Left cardiac atrium (tissue), 4 donors: ENCODE measurements around the gene ECHDC3. TPM values are rescaled to one million over a fixed set of nuclear protein-coding genes. Genes with fewer than 3 reads are reported as not detected.

Experiments used
- ATAC-seq, 2 donors: fragments of 200-7000 bp; cut with Tn5 transposase; one replicate each; pipeline ENCODE4 v1.9.1; 2020; ENCODE audit warnings: mild to moderate bottlenecking in 2 of 2, moderate library complexity in 2 of 2
- DNase-seq: peaks from one replicate; pipeline ENCODE4 v3.0.0-alpha.2; 2020
- intact Hi-C, 2 donors: fragments of 100-400 bp; cut with DNase I; formaldehyde crosslinking; loops; one replicate each; pipeline versions ENCODE4 v1.14.1 to v1.15.1; 2022 to 2023
- total RNA-seq, 2 donors: library from RNA; stranded (reverse); fragmentation: NEBNext Ultra II Directional; extraction: Animal tissue kit (Norgen Biotek cat#: 25700); gene quantifications; one replicate each; pipeline ENCODE4 v1.2.1, GENCODE V29; 2021
- donor health status: DM: no; HTN: yes; CAD: no.
- donor health status: DM: no; HTN: yes; CAD: no; lungs with severe emphysema.
- donor health status: DM: yes; HTN: yes; CAD: no.
- donor health status: Dilated cardiomyopathy.

ECHDC3 gene
- total RNA-seq, 2 donors from 2014 or later, result 55.7 to 56.1 TPM

DNA sequence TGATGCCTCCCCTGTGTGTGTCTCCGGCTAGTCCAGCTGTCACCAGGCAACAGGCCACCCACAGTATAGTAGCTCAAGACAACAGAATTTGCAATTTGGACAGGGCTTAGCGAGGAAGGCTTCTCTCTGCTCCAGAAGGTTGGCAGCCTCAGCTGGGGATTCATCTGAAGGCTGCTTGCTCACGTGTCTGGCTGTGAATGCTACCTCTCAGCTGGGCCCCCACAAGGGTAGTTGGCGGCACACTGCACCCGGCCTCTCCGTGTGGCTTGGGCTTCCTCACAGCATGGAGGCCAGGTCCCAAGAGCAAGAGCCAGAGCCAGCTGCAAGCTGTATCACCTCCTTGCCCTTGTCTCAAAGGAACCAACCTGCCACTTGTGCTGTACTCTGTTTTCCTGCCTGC, 19.2 kb downstream of the ECHDC3 start:
- intact Hi-C loops, result no loop called here
- ATAC-seq (no peak), DNase-seq (no peak)

DNA sequence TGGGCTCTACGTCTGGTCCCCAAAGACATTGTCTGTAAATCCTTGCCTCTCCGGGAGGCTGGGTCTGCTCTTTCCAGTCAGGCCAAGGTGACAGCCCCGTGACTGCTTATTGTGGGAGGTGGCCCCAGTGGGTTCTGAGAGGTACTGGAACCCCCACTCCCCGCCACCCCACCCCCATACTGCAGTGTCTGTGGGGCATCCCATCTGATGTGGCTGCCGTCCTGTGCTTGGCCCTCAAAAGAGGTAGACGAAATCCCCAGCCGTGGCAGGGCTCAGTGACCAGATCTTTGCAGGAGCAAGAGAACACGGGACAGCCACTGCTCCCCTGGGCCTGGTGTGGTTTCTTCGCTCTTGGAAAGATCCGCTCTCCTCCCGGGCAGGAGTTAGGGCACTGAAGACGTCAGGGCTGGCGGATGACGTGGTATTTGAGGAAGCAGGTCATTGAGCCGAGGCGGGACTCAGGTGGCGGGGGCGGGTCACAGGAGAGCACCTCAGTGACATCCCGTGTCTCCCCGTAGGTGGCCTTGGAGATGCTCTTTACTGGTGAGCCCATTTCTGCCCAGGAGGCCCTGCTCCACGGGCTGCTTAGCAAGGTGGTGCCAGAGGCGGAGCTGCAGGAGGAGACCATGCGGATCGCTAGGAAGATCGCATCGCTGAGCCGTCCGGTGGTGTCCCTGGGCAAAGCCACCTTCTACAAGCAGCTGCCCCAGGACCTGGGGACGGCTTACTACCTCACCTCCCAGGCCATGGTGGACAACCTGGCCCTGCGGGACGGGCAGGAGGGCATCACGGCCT, 20.7 kb downstream of the ECHDC3 start:
- intact Hi-C loops, result no loop called here
- no peak for ATAC-seq
- DNase-seq, result no peak

DNA sequence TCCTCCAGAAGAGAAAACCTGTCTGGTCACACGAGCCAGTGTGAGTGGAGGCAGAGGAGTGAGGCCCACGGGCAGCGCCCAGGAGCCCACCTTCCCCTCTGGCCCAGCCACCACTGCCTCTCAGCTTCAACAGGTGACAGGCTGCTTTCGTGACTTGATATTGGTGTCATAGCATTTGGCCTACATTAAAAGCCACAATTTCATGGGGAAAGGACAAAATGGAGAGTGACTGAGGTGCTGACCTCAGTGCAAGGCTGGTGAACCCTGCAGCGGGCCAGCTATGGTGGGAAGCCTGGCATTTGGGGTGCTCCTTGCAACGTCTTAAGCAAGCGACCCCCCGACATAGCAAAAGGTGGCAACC, 21.3 kb downstream of the ECHDC3 start:
- intact Hi-C loops, result no loop called here

DNA sequence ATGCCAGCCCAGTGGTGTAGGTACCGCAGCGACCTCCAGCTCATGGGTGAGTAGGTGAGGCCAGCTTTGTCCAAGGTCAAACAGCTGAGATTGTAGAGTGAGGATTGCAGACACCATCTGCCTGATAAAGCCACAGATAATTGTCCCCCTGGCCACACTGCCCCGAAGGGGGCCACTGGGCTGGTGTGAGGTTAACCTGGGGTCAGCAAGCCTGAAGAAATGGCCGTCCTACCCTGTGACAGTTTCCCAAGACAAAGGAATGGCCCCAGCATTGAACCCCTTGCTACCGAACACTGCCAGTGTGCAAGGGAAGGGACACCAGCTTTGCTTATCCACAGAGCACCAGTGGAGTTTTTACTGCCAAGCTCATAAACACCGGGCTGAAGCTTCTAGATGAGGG, 23.0 kb downstream of the ECHDC3 start:
- intact Hi-C loops, result no loop called here
- no peak for DNase-seq
- no peak for ATAC-seq

More for the DNA sequence above, 21.3 kb downstream of the ECHDC3 start:
- DNase-seq, result no peak
- no peak for ATAC-seq

DNA sequence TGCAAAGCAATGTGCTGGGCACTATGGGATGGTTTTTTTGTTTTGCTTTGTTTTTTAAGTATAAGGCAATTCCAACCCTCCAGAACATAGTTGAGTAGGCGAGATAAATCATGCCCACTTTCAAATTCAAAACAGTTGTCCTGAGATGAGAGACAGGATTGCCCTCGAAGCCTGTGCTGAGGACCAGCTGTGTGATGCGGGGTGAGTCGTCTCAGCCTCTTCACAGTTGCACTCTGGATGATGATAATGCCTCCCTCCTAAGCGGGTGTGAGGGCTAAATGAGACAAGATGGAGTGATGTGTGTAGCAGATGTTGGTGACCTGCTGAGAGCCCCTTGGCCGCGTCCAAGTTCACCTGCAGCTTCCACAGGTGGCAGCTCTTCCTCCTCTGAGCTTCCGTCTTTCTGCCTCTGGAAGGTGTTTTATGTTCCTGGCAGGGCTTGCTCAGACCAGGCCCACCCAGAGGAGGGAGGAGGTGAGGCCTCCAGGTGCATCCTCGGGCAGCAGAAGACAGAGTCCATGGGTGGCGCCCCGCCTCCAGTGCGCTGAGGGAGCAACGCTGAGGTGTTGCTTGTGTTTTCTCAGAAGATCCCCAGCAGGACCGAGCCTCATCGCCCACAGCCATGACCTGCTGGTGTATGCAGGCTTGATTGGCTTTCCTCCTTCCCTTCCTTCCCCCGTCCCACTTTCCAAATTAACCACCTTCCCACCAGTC, 30.6 kb downstream of the ECHDC3 start:
- DNase-seq (no peak), ATAC-seq (no peak)
- intact Hi-C loops, result no loop called here

DNA sequence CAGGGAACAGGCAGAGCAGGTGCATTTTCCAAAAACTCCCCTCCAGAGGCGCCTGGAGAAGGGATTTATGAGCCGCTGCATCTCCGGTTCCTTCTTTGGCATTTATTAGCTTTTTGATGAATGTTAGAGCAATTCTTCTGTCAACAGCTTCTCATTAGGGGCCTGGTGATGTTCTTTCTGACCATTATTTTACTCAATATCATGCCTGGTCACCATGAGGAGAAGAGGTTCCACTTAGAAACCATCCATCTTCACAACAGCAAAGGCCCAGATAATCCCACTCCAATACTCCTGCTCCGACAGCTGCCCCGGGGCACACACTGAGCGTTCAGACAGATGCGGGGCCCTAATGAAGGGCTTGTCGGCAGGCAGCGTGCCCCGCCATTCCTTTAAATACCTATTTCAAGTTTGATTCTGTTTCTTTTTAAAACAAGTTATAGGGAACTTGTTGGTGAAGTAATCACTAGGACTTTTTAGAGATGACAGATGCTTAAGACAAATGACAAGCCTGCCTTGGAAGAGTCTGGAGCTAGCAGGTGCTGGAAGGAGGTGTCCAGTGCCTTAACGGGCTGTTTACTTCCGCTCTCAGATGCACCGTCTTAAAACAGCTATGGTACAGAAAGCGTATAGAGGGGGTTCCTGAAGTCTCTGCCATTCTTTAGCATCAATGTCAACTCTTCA, 31.7 kb downstream of the ECHDC3 start:
- ATAC-seq, result no peak
- intact Hi-C loops, result no loop called here
- DNase-seq, result no peak

DNA sequence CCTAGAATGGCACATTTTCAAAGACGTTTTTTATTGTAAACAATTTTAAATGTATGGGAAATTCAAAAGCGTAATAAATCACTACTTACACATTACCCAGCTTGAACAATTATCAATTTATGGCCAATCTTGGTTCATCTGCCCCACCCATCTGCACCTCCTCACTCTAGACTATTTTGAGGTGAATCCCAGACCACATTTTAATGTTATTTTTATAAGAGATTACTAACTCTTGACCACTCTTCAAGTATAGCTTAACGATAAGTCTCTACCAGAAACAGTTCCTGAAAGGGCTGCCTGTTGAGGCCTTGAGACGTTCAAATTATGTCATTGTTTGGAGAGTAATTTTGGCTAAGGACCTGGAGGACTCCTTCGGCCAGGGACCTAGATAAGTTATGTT, 33.2 kb downstream of the ECHDC3 start:
- intact Hi-C loops, result no loop called here
- DNase-seq, result no peak
- no peak for ATAC-seq

DNA sequence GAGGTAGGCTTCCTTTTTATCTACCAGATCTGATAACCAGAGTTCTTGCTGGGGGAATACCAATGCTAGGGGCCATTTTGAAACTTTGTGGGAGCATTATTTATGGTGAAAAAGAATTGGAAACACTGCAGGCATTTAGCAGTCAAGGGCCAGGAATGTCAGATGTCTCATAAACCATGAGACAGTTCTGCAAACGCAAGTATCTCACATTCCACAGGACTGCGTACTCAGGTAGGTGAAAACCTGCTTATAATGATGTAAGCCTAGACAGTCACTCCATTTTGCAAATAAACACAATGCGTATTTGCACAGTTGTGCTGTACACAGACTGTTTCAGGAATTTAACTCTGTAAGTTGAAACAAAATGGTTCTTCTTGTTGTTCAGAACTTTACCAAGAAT, 33.9 kb downstream of the ECHDC3 start:
- ATAC-seq, result no peak
- no peak for DNase-seq
- intact Hi-C loops, result no loop called here

DNA sequence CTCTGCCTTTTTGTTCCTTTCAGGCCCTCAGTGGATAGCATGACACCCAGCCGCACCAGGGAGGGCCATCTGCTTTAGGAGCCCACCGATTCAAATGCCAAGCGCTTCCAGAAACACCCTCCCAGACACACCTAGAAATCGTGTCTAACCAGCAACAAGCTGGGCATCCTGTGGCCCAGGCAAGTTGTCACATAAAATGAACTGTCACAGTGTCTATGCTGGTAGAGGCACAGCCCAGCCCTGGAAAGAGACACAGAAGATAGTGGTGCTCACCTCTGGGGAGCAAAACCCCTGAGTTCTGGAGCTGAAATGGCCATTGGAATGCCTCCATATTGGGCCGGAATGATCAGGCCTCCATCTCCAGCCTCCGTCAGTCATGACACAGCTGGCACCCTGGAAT, 38.9 kb downstream of the ECHDC3 start:
- no peak for ATAC-seq
- intact Hi-C loops, result loop anchor here in 1 of 2 donors (5.0 kb wide), 1 partner anchor 206 kb away; no protein-coding TSS in a partner anchor

DNA sequence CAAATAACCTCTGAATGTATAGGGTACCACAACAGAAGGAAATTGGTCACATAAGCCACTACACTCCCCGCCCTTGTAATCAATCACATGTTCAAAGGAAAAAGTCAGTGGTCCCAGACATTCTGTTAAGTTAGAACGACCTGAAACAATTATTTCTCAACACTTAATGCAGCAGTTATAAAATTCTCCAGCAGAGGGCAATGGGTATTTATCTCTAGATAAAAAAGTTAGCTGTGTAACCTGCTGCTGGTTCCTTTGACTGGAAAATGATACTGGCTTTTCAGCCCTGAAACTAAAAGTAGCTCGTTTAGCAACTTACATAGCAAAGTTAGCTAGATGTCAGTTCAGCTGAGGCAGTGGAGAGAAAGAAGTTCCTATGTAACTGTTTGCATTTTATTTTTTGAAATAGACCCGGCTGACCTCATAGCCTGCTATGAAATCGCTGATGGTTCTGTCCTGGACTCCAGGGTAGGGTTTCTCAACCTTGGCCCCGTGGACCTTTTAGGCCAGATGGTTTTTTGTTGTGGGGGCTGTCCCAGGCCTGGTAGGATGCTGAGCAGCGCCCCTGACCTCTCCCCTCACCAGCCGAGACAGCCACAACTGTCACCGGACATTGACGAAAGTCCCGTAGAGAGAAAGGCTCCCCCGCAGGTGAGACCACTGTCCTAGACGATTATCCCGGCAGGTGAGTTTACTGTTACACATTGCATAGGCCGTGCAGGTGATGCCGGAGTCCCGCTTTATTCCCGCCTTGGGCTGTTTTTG, 40.8 kb downstream of the ECHDC3 start:
- no peak for DNase-seq
- peak in 1 of 2 donors; percentile 38 for ATAC-seq
- intact Hi-C loops, result loop anchor here in 1 of 2 donors (5.0 kb wide), 1 partner anchor 204 kb away; no protein-coding TSS in a partner anchor

More for the DNA sequence above, 38.9 kb downstream of the ECHDC3 start:
- no peak for DNase-seq

DNA sequence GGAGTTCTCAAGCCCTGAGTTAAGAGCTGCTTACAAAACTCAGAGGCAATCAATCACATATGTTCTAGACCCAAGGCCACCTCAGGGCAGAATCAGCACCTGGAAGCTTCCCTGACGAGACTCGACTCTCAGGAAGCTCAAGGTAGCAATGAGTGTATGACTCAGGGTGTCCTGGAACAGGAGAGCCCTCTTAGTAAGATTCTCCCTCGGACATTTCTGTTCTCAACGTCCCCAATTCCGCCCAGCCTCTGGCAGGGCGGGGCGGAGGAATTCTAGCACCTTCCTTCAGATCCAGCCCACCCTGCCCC, 41.3 kb downstream of the ECHDC3 start:
- DNase-seq (no peak), ATAC-seq (no peak)
- intact Hi-C loops, result loop anchor here in 1 of 2 donors (5.0 kb wide), 1 partner anchor 204 kb away; no protein-coding TSS in a partner anchor

DNA sequence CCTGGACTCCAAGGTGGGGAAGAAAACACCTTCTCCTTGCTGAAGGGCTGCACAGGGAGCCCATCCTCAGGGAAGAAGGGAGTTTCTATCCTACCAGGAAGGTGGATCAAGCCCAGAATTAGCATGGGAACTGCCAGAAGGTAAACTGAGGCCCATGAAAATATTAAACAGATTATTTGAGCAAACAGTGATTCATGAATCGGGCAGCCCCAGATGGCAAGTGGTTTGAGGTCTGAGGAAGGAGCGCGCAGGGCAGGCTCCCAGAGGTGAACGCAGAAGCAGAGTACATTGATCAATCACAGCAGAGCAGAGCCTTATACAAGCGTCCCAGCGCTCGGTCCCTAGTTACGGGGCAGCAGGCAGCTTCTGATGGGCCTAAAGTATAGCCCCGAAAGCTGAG, 45.2 kb downstream of the ECHDC3 start:
- DNase-seq (no peak), ATAC-seq (no peak)
- intact Hi-C loops, result no loop called here

DNA sequence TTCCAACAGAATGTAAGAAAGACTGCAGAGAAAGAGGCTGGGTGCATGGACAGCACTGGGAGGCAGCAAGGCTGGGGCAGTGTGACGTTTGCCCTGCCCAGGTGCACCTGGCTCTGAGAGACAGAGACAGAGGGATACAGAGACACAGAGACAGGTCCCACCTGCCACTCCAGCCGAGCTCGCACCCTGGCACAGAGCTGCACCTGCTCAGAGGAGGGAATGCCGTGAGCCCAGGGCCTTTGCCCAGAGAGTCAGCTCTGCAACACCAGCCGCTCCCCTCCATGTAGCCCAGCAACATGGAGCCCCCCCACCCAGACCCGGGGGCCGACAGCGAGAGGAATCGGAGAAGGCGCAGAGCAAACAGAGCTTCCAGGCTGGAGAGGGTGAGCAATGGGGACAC, 45.7 kb downstream of the ECHDC3 start:
- intact Hi-C loops, result no loop called here
- DNase-seq, result no peak
- ATAC-seq, result no peak

DNA sequence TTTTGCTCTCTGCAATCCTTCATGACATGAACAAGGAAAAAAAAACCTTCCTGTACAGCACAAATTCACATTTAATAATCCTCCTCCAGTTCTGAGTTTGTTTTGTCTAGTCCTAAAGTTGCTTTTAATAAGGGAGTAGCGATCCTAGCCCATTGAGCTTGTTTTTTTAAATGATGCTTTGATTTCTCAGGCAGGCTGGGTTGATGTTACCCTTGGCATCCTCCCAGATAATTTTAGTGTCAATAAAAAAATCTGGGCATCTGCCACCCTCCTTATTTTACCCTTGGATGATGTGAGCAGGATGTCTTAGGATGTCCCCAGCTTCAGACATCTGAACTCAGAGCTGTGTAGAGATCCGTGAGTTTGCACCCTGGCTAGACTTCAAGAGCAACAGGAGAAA, 47.1 kb downstream of the ECHDC3 start:
- no peak for ATAC-seq
- intact Hi-C loops, result no loop called here
- DNase-seq, result no peak

DNA sequence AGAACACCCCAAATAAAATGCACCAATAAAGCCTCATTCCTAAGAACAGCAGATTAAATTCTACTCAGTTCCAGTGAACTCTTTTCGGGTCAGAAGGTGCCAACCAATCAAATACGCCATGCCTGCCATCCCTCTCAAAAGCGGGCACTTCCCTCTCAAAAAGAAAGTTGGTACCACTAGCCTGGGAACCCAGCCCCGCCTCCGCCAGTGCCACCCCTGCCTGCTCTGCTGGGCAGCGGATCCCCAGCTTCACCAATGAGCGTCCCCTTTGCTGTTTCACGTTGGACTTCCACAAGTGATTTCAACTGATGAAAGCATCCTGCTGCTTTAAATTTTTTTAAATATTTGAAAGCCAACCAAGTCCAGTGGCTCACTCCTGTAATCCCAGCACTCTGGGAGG, 47.8 kb downstream of the ECHDC3 start:
- no peak for ATAC-seq
- DNase-seq, result no peak
- intact Hi-C loops, result no loop called here

DNA sequence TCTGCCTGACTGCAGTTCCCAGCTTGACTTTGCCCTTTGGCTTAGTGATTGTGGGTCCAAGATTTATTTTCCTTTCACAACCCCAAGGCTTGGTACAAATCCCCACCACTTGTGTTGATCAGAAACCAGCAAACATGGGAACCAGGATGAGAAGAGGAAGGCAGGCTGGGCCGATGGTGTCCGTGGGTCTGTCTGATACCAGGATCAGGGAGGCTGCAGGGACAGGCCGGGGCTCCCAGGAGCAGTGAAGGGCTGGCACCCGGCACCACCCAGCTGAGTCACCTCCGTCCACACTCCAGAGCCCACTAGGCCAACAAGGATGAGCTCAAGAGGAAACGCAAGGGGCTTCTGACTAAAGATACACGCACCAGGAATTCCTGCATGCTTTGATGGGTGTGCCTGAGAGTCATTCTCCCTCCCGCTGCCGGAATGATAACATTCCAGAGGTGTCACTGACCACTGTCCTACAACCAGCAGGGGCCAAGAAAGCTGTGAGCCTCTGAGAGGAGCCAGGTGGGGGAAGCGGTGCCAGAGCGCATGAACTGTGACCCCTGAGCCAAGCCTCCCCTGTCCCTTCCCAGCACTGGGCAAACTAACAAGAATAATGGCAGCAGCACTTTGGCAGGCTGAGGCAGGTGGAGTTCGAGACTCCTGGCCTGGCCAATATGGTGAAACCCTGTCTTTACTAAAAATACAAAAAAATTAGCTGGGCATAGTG, 51.7 kb downstream of the ECHDC3 start:
- intact Hi-C loops, result loop anchor here in 1 of 2 donors (2.0 kb wide), 1 partner anchor 193 kb away; no protein-coding TSS in a partner anchor
- DNase-seq, result no peak
- peak; percentile 41 to 82 for ATAC-seq

DNA sequence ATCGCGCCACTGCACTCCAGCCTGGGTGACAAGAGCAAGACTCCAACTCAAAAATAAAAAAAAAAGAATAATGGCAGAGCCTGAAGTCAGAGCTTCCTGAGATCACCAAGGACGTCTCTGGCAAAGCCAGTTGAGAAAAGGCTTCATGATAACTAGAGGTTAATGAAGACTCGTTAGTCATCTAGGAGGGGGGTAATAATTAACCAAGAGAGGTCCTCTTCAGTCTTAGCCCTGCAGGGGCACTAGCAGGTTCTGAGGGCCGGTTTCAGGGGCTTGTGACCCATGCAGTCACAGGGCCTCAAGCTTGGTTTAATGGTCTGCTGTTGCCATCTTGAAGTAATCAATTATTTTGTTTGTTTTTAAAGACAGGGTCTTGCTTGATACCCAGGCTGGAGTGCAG, 52.4 kb downstream of the ECHDC3 start:
- DNase-seq, result no peak
- intact Hi-C loops, result no loop called here
- ATAC-seq, result no peak

DNA sequence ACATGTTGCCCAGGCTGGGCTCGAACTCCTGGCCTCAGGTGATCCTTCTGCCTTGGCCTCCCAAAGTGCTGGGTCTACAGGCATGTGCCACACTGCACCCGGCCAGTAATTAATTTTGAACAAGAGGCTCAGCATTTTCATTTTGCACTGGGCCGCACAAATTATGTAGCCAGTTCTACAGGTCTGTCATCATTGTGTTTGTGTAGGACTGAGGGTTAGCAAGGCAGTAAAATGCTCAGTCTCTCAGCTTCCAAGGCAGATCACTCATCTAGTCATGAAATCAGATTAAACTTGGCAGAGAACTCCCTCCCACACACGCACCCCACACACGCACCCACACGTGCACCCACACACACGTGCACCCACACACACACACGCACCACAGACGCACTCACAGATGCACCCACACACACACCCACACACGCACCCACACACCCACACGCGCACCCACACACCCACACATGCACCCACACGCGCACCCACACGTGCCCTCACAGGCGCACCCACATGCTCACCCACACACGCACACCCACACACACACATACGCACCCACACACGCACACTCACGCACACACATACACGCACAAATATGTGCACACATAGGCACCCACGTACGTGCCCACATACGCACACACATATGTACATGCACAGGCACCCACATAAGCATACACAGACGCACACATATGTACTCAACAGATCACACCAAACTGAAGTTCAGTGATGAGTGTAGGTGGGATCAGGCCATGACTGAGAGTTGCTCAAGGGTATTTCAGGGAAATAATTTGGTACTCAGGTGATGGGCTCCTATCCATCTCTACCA, 53.1 kb downstream of the ECHDC3 start:
- DNase-seq, result no peak
- intact Hi-C loops, result no loop called here
- no peak for ATAC-seq
